IPS-NIHi7 (cell line): Measurements from ENCODE around the gene TRIP11.

Experiments
- DNase-seq: peaks from one replicate; pipeline ENCODE4 v3.0.0; 2012; ENCODE audit warnings: mixed read lengths; ENCODE audit errors: extremely low spot score

Gene TRIP11

GRCh38 chr14:91918186-91918883, 121.5 kb downstream of the TRIP11 start:
- no peak for DNase-seq
